ENCODE data around the gene TESK1.
A peak's percentile ranks its signal among the peaks of the same experiment; 100 is the strongest.

- TF ChIP-seq CTCF (IDR thresholded peaks at IDR 0.05) (no peak), POLR2A (IDR thresholded peaks at IDR 0.05) (peak in 1 of 4 donors; percentile 74), POLR2AphosphoS5 (IDR thresholded peaks at IDR 0.05) (peak in 1 of 2 donors; percentile 34)
Observed at GRCh38 chr9:35618325-35618727, 13.3 kb downstream of the TESK1 start, which contains the start of gene CD72.

Measured in upper lobe of left lung (tissue), 4 donors.